Prostate gland (tissue), 2 donors: Measurements from ENCODE around the gene HDAC8.

Experiments used
- POLR2A ChIP-seq: fragments of 450-650 bp; IDR thresholded peaks from one replicate; pipeline ENCODE4 v1.6.1; 2016; ENCODE audit warnings: antibody characterized with exemption, mild to moderate bottlenecking
- POLR2AphosphoS5 ChIP-seq: sonication (generic); formaldehyde crosslinking; IDR thresholded peaks from one replicate; pipeline ENCODE4 v1.6.1; 2017; ENCODE audit warnings: antibody characterized with exemption
- TF ChIP-seq, protein P1 (sequence below), 4 experiments: fragments of 200-600 bp in 2 of 4; fragments of 450-650 bp in 2 of 4; sonication (generic) in 2 of 4; IDR thresholded peaks; 1 replicate in 3 of 4; 2 replicates in 1 of 4; pipeline ENCODE4 v1.5.1; 2016 to 2019; ENCODE audit warnings: antibody characterized with exemption in 4 of 4, mild to moderate bottlenecking in 2 of 4, moderate library complexity in 2 of 4

DNA sequence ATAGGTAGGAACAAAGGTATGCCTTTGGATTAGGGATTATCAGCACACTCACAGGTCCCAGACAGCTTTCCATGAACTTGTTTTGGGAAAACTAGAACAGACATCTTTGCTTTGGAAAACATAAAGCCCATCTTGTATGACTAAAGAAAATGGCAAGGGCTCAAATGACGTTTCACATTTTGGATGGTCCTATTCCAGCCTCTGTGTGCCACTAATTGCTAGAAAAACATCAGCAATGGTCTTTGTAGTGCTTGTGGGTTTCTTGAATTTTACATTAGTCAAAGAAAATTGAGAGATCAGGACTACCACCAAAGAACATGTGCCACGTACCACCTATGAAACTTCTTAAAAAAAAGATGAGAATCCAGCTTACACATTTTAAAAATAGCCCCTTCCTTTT is 111.4 kb downstream of the HDAC8 start:
- TF ChIP-seq, protein P1, sequence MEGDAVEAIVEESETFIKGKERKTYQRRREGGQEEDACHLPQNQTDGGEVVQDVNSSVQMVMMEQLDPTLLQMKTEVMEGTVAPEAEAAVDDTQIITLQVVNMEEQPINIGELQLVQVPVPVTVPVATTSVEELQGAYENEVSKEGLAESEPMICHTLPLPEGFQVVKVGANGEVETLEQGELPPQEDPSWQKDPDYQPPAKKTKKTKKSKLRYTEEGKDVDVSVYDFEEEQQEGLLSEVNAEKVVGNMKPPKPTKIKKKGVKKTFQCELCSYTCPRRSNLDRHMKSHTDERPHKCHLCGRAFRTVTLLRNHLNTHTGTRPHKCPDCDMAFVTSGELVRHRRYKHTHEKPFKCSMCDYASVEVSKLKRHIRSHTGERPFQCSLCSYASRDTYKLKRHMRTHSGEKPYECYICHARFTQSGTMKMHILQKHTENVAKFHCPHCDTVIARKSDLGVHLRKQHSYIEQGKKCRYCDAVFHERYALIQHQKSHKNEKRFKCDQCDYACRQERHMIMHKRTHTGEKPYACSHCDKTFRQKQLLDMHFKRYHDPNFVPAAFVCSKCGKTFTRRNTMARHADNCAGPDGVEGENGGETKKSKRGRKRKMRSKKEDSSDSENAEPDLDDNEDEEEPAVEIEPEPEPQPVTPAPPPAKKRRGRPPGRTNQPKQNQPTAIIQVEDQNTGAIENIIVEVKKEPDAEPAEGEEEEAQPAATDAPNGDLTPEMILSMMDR (IDR thresholded peaks at IDR 0.05): no peak
- TF ChIP-seq POLR2AphosphoS5 (no peak), POLR2A (no peak)
